D721Med (cell line): Measurements from ENCODE around the gene KCNJ2.

Source experiments
- DNase-seq: peaks from one replicate; pipeline ENCODE4 v3.0.0; 2011; ENCODE audit warnings: low spot score; ENCODE audit not compliant: insufficient read length
- FAIRE-seq: peaks from 2 replicates; lab custom pipeline; 2011; peaks lifted over from hg19 to GRCh38; lab: Jason Lieb, UNC
- CTCF ChIP-seq: IDR thresholded peaks from 2 replicates; pipeline ENCODE4 v1.5.1; 2012; ENCODE audit warnings: mild to moderate bottlenecking, control low read depth; ENCODE audit not compliant: insufficient read depth; ENCODE audit errors: missing control alignments

KCNJ2 gene

GRCh38 chr17:70168977-70169708, at the start of gene KCNJ2:
Gene KCNJ2, plus strand, starts transcription at chr17:70169532. Its CDS starts 5,508 bp downstream, at chr17:70175040.
- FAIRE-seq (no peak), DNase-seq (peak; percentile 48)
- no peak for TF ChIP-seq CTCF

- no peak for DNase-seq
- FAIRE-seq, result no peak
- no peak for TF ChIP-seq CTCF
These were observed 49.8 kb upstream of the KCNJ2 start for GRCh38 chr17:70119545-70119944.

- DNase-seq (no peak), FAIRE-seq (no peak)
- TF ChIP-seq CTCF, result no peak
These were observed 49.3 kb upstream of the KCNJ2 start for GRCh38 chr17:70119983-70120382.

- TF ChIP-seq CTCF, result no peak
- no peak for FAIRE-seq
- DNase-seq, result no peak
These were observed 48.9 kb upstream of the KCNJ2 start for GRCh38 chr17:70120425-70120824.

- FAIRE-seq (no peak), DNase-seq (no peak)
- TF ChIP-seq CTCF, result no peak
These were observed 48.2 kb upstream of the KCNJ2 start for GRCh38 chr17:70121126-70121525.

- FAIRE-seq (no peak), DNase-seq (no peak)
- no peak for TF ChIP-seq CTCF
These were observed 46.1 kb upstream of the KCNJ2 start for GRCh38 chr17:70123193-70123592.

- DNase-seq (no peak), FAIRE-seq (no peak)
- TF ChIP-seq CTCF, result no peak
These were observed 44.6 kb upstream of the KCNJ2 start for GRCh38 chr17:70124723-70125122.
